Activated CD4-positive, alpha-beta T cell treated with anti-CD3 and anti-CD28 coated beads, Interleukin-2, amount 50 U/mL, for 1 hour (primary cell): Measurements from ENCODE around the gene FTO.

Experiments
- DNase-seq: peaks from one replicate; pipeline ENCODE4 v3.0.0-alpha.2; 2020

FTO gene

DNA sequence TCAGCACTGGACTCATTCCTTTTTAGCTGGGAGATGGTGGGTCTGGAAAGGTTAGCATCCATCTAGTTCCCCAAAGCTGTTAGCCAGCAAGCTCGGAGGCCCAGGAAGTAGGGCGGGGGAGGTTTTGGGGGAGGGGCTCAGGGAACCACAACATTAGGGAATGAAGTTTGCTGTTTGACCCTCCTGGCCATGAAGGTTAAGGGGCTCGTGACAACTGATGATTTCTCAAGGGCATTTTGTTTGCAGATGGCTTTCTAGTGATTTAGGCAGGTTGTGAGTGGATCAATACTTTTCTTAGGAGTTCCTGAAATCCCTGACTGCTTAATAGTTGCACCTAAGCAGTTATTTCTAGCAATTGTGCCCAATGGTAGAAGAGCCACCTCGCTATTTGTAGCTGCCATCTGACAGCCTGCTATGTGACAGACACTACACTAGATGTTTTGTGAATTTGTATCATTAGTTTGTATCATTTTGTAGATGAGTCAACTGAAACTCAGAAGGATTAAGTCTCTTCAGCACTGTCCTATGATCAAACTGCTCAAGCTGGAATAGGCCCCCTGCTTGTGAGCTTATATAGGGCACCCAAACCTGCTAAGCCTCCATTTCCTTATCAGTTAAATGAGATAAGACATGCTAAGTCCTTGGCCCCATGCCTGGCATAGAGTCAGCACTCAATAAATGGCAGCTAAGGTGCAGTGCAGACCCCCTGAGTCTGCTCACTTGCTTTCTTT, 436.3 kb downstream of the FTO start:
- DNase-seq, result no peak

GRCh38 chr16:54140788-54141136, 436.8 kb downstream of the FTO start:
- DNase-seq, result no peak

DNA sequence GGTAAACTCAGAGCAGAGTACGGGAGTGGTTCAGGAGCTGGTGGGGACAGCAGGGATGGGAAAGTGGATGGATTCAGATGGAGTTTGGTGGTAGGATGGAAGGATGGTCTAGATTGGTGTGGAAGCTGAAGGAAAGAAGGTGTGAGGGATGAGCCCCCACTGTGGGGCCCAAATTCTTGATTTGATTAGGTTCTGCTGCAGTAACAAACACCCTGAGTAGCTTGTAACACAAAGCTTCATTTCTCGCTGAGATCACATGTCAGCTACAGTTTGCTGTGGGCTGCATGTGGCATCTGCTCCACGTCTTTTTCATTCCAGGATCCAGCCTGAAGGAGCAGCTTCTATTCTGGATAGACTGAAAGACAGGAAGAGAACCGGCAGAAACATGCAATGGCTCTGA, 438.8 kb downstream of the FTO start:
- no peak for DNase-seq

DNA sequence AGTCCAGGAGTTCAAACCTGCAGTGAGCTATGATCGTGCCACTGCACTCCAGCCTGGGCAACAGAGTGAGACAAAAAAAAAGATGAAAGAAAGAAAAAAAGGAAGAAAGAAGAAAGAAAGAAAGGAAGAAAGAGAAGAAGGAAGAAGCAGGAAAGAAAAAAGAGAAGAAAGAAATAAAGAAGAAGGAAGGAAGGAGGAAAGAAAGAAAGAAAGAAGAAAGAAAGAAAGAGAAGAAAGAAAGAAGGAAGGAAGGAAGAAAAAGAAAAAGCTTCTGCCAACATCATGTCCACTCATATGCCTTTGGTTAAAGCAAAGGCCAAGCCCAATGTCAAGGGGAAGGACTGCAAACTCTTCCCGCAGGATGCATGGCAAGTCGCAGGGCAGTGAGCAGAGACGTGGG, 439.5 kb downstream of the FTO start:
- DNase-seq, result no peak

GRCh38 chr16:54143934-54144571, 440.1 kb downstream of the FTO start:
- no peak for DNase-seq

DNA sequence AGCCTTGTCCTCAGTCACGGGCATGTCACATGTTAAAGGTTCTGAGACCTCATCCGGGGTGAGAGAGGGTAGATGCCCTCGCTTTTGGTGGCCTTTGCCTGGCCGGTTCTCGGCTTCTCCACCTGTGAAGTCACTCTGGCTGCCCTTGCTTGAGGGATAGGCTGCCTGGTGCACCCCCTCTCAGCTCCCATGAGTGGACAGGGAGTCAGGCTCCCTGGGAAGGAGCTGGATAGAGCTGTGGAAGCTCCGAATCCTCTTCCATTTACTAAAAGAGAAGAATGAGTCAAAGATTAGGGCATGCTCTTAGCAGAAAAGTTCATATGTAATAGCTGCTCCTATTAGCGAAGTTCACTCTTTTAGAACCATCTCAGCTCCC, 440.6 kb downstream of the FTO start:
- no peak for DNase-seq

DNA sequence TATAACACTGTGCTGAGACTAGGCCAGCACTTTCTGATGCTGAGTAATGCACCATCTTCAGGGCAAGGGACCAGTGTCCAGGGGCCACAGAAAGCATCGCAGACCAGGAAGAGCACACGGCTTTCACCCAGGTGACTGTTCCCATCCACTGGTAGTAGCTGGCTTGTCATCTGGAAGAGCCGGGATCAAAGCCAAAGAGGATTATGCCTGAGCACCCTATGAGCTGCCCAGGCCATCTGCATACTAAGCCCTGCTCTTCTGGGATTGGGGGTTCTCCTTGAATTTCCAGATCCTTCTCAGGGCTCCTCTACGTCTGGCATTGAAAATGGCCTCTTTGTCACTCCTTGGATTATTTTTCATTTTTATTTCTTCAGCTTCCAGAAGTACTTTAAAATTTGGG, 441.9 kb downstream of the FTO start:
- DNase-seq, result no peak

GRCh38 chr16:54148974-54149373, 445.0 kb downstream of the FTO start:
- DNase-seq, result no peak

- no peak for DNase-seq
Observed at GRCh38 chr16:54150861-54151260, 446.9 kb downstream of the FTO start.

GRCh38 chr16:54152362-54153239, 448.6 kb downstream of the FTO start:
- no peak for DNase-seq

DNA sequence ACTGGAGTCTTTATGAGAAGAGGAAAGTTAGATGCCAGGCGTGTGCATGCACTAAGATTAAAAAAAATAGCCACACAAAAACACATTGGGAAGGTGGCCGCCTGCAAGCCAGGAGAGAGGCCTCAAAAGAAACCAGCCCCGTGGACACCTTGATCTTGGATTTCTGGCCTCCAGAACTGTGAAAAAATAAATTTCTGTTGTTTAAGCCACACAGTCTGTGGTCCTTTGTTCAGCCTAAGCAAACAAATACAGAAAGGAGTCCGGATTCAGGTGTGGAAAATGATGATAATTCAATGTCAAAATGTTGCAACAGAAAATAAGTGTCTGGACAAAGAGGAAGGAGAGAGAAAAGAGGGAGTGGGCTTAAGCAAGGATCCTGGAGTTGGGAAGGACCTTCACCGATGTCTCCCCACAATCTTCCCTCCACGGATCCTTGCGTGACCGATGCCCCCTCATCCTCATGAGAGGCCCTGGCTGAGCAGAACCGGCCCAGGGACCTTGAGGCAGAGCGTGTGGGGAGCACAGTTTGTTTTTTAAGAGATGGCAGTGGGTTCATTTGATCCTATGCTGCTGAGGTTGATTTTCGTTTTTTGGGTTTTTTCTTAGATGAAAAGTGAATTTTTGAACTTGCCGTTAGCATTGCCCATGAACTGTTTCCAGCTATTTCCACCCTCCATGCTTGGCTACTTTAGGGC, 449.4 kb downstream of the FTO start:
- DNase-seq, result no peak

GRCh38 chr16:54156349-54156748, 452.4 kb downstream of the FTO start:
- no peak for DNase-seq

- DNase-seq, result no peak
Observed at GRCh38 chr16:54158986-54159385, 455.0 kb downstream of the FTO start.

GRCh38 chr16:54159490-54160080, 455.6 kb downstream of the FTO start:
- DNase-seq, result no peak

- no peak for DNase-seq
Observed at GRCh38 chr16:54160252-54160860, 456.4 kb downstream of the FTO start.

GRCh38 chr16:54160939-54161897, 457.3 kb downstream of the FTO start:
- no peak for DNase-seq

DNA sequence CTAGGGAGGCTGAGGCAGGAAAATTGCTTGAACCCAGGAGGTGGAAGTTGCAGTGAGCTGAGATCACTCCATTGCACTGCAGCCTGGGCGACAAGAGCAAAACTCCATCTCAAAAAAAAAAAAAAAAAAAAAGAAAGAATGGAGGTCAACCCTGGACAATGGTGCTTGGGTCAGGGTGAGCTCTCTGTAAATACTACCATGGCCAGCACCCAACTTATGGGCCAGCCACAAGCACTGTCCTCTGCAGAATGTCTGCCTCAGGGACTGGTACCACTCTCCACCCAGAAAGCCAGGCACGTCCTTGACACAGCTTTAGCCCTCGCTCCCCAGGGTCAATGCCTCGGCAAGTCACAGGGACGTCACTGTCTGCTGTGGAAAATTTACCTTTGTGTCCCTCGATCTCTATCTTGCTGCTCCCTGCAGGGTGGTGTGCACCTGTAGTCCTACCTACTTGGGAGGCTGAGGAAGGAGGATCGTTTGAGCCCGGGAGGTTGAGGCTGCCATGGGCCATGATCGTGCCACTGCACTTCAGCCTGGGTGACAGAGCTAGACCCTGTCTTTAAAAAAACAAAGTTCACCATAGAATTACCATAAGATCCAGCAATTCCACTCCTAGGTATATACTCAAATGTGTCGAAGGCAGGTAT, 459.4 kb downstream of the FTO start:
- DNase-seq, result no peak

GRCh38 chr16:54164789-54165173, 460.8 kb downstream of the FTO start:
- no peak for DNase-seq

DNA sequence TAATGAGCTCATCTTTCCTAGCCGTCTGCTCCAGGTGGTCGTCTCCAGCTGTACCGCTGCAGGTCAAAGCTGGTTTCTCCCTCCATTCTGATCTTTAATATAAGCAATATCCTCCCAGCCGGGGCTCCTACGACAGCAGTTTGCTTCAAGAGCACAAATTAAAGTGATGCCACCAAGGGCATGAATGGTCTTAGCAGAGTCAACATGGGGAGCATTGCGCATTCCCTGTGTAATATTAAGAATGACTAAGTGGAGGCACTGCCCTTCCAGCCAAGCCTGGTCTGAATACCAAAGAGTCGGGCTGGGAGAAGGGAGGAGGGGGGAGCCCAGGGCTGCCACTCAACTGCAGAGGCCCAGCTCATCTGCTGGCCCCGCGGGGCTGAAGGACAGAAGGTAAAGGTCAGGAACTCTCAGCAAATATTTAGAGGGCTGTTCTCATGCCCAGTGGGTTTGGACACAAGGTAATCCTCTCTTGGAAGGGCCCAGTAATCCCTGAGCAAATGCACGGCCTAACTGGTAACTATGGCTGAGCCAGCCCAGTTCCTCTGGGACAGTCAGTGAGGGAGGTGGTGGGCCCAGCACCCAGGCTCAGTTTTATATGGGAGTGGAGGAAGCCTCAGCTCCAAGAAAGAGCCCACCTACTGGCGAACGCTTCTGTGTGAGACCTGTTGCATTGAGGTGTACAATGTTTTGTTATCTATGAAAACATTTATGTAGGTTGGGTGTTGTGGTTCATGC, 461.4 kb downstream of the FTO start:
- DNase-seq, result no peak
